C4-2B (cell line): Measurements from ENCODE around the gene RPP40.

Source experiments
- H3K27ac ChIP-seq: fragments of 450-650 bp; 2 replicates; pipeline ENCODE4 v1.5.1; 2017
- CTCF ChIP-seq: fragments of 450-650 bp; conservative IDR thresholded peaks from 2 replicates; pipeline ENCODE4 v1.5.1; 2017; ENCODE audit warnings: mild to moderate bottlenecking
- ZFX ChIP-seq: fragments of 450-650 bp; IDR thresholded peaks from 2 replicates; pipeline ENCODE4 v1.6.1; 2017

Gene RPP40

GRCh38 chr6:4946521-4946920, 57.3 kb downstream of the RPP40 start:
- no peak overlapping the region for H3K27ac ChIP-seq
- TF ChIP-seq CTCF: no peak
- no peak for TF ChIP-seq ZFX
